ENCODE measurements around the gene SH3D19.
"Not testable (repeated sequence)": the region's sequence is repeated elsewhere in the genome, so short reads cannot be mapped to it uniquely, and the experiment has no call there.

SH3D19 gene

GRCh38 chr4:151087467-151087866 is 237.9 kb downstream of the SH3D19 start:
- no peak for DNase-seq

DNA sequence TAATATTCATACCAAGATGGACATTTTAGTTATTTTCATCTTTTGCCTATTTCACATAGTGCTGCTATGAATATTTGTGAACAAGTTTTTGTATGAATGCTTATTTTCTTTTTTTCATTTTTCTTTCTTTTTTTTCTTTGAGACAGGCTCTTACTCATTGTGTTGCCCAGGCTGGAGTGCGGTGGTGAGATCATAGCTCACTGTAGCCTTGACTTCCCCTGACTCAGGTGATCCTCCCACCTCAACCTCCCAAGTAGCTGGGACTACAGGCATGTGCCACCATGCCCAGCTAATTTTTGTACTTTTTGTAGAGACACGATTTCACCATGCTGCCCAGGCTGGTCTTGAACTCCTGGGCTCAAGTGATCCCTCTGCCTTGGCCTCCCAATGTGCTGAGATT is 247.4 kb downstream of the SH3D19 start:
- DNase-seq, result not testable (repeated sequence)

DNA sequence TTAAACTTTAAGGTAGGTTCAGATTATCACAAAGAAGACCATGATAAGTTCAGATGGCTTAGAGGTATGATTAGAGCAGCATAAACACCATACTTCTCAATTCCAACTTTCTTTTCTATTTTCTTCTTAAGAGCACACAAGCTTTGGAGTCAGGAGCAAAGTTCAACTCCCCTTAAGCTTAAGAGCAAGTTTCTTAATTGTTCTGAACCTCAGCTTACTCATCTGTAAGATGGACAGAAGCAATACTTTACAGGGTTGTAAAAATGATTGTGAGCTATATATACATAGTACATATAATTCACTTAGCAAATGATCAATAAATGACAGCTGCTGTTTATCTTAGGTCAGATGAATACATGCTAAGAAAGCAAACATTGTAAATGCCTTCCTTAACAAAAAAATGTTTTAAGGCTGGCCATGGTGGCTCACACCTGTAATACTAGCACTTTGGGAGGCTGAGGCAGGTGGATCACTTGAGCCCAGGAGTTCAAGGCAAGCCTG is 250.9 kb downstream of the SH3D19 start:
- DNase-seq, result no peak
